Mesenchymal stem cell (in vitro differentiated cells and primary cell): ENCODE measurements around the gene TNFAIP2.

Experiments used
- DNase-seq: peaks from one replicate; pipeline ENCODE4 v3.0.0-alpha.2; 2013
- H2AFZ ChIP-seq: one replicate; pipeline ENCODE4 v1.6.1; 2013; ENCODE audit warnings: low read depth, mild to moderate bottlenecking, control low read depth, inconsistent platforms, low read length, moderate library complexity
- H2AK5ac ChIP-seq: 2 replicates; pipeline ENCODE4 v1.6.1; 2013; ENCODE audit warnings: low read length, moderate library complexity, mild to moderate bottlenecking, inconsistent platforms; ENCODE audit not compliant: severe bottlenecking
- H2BK120ac ChIP-seq: one replicate; pipeline ENCODE4 v1.6.1; 2013; ENCODE audit warnings: low read depth, mild to moderate bottlenecking, inconsistent platforms, low read length, moderate library complexity
- H2BK12ac ChIP-seq, 2 experiments: one replicate each; pipeline ENCODE4 v1.6.1; 2013; ENCODE audit warnings: inconsistent platforms in 2 of 2, low read length in 2 of 2, mild to moderate bottlenecking in 2 of 2, moderate library complexity in 2 of 2, control low read depth in 1 of 2
- H2BK15ac ChIP-seq: one replicate; pipeline ENCODE4 v1.6.1; 2013; ENCODE audit warnings: mild to moderate bottlenecking, low read depth, inconsistent platforms; ENCODE audit not compliant: poor library complexity, severe bottlenecking
- H2BK5ac ChIP-seq: 2 replicates; pipeline ENCODE4 v1.6.1; 2013; ENCODE audit warnings: low read depth, mild to moderate bottlenecking, low read length, control low read depth, inconsistent platforms; ENCODE audit not compliant: poor library complexity, severe bottlenecking
- H3K14ac ChIP-seq, 2 experiments: one replicate each; pipeline ENCODE4 v1.6.1; 2013; ENCODE audit warnings: inconsistent platforms in 2 of 2, low read length in 2 of 2, control low read depth in 1 of 2, mild to moderate bottlenecking in 1 of 2, moderate library complexity in 1 of 2
- H3K18ac ChIP-seq, 2 experiments: one replicate each; pipeline ENCODE4 v1.6.1; 2013; ENCODE audit warnings: inconsistent platforms in 2 of 2, low read length in 2 of 2, control low read depth in 1 of 2, low read depth in 1 of 2, mild to moderate bottlenecking in 1 of 2
- H3K23ac ChIP-seq, 2 experiments: one replicate each; pipeline ENCODE4 v1.6.1; 2013; ENCODE audit warnings: inconsistent platforms in 2 of 2, low read length in 2 of 2, mild to moderate bottlenecking in 2 of 2, moderate library complexity in 2 of 2, control low read depth in 1 of 2
- H3K27ac ChIP-seq: 2 replicates; pipeline ENCODE4 v1.5.1; 2013; ENCODE audit warnings: mild to moderate bottlenecking, moderate library complexity, low read length, control low read depth, inconsistent platforms; ENCODE audit not compliant: poor library complexity, severe bottlenecking
- H3K27me3 ChIP-seq, 2 experiments: 2 replicates each; pipeline versions ENCODE4 v1.6.1 to v1.7.0; 2013; ENCODE audit warnings: low read length in 2 of 2, mild to moderate bottlenecking in 2 of 2, moderate library complexity in 2 of 2, control low read depth in 1 of 2, inconsistent platforms in 1 of 2; ENCODE audit not compliant: control insufficient read depth in 1 of 2, insufficient read depth in 1 of 2
- H3K36me3 ChIP-seq, 2 experiments: 2 replicates each; pipeline versions ENCODE4 v1.6.1 to v1.7.0; 2013; ENCODE audit warnings: low read length in 2 of 2, control low read depth in 1 of 2, inconsistent platforms in 1 of 2, low read depth in 1 of 2, mild to moderate bottlenecking in 1 of 2; ENCODE audit not compliant: insufficient read depth in 2 of 2, control insufficient read depth in 1 of 2
- H3K4ac ChIP-seq, 2 experiments: one replicate each; pipeline ENCODE4 v1.6.1; 2013; ENCODE audit warnings: inconsistent platforms in 2 of 2, low read length in 2 of 2, mild to moderate bottlenecking in 2 of 2, moderate library complexity in 2 of 2, control low read depth in 1 of 2, low read depth in 1 of 2
- H3K4me1 ChIP-seq: 2 replicates; pipeline ENCODE4 v1.6.1; 2013; ENCODE audit warnings: low read depth, low read length, control low read depth; ENCODE audit not compliant: control insufficient read depth, insufficient read depth
- H3K4me2 ChIP-seq: 2 replicates; pipeline ENCODE4 v1.6.1; 2013; ENCODE audit warnings: low read length, mild to moderate bottlenecking, inconsistent platforms; ENCODE audit not compliant: poor library complexity, severe bottlenecking
- H3K4me3 ChIP-seq, 2 experiments: 2 replicates each; pipeline versions ENCODE4 v1.5.1 to v1.7.0; 2013; ENCODE audit warnings: low read length in 2 of 2, mild to moderate bottlenecking in 2 of 2, control low read depth in 1 of 2, low read depth in 1 of 2; ENCODE audit not compliant: insufficient read depth in 1 of 2
- H3K79me1 ChIP-seq: replicated peaks from 2 replicates; pipeline ENCODE4 v1.6.1; 2013; ENCODE audit warnings: mild to moderate bottlenecking, control low read depth, low read length, inconsistent platforms; ENCODE audit not compliant: poor library complexity, severe bottlenecking
- H3K9ac ChIP-seq: 2 replicates; pipeline ENCODE4 v1.7.0; 2013; ENCODE audit warnings: mild to moderate bottlenecking, low read length, moderate library complexity
- H3K9me3 ChIP-seq: 2 replicates; pipeline ENCODE4 v1.7.0; 2013; ENCODE audit warnings: mild to moderate bottlenecking, low read length; ENCODE audit not compliant: control insufficient read depth
- H4K8ac ChIP-seq: one replicate; pipeline ENCODE4 v1.6.1; 2013; ENCODE audit warnings: inconsistent platforms, mild to moderate bottlenecking, low read length, moderate library complexity
- H4K91ac ChIP-seq: one replicate; pipeline ENCODE4 v1.6.1; 2013; ENCODE audit warnings: mild to moderate bottlenecking, low read length, inconsistent platforms
- WGBS: methylation state at CpG from one replicate; pipeline ENCODE4 v1.1.7; 2013; ENCODE audit warnings: mixed read lengths; 5-methylcytosine and 5-hydroxymethylcytosine counted together

TNFAIP2 gene

GRCh38 chr14:103138301-103139131, 15.3 kb downstream of the TNFAIP2 start:
- no peak for DNase-seq
- H3K18ac ChIP-seq = peak overlapping the region; percentile 25 to 26
- no peak overlapping the region for H3K27ac ChIP-seq
- H3K14ac ChIP-seq = no peak overlapping the region
- H3K4me3 ChIP-seq = no peak overlapping the region
- H2BK15ac ChIP-seq = peak overlapping the region; percentile 73
- peak overlapping the region; percentile 8 for H2AFZ ChIP-seq
- H2AK5ac ChIP-seq = peak overlapping the region; percentile 58
- peak overlapping the region in 1 of 2 experiments; percentile 35 for H3K23ac ChIP-seq
- peak overlapping the region; percentile 16 for H4K91ac ChIP-seq
- H3K36me3 ChIP-seq = peaks cover 26 to 29% of the 10 kb centered on the region in 2 experiments
- WGBS = 44% methylated on average over 66 of the region's 66 CpGs
- H2BK5ac ChIP-seq = no peak overlapping the region
- H3K9me3 ChIP-seq = no peaks in the 10 kb centered on the region
- H3K4me1 ChIP-seq = peaks cover 45% of the 10 kb centered on the region
- H2BK120ac ChIP-seq = peak overlapping the region; percentile 67
- H4K8ac ChIP-seq = peak overlapping the region; percentile 54
- H3K9ac ChIP-seq = no peak overlapping the region
- H3K79me1 ChIP-seq = peaks cover 3% of the 10 kb centered on the region
- H3K4ac ChIP-seq = peak overlapping the region in 1 of 2 experiments; percentile 3
- peak overlapping the region; percentile 8 for H3K4me2 ChIP-seq
- H3K27me3 ChIP-seq = peaks cover 0 to 4% of the 10 kb centered on the region in 2 experiments
- H2BK12ac ChIP-seq = peak overlapping the region in 1 of 2 experiments; percentile 59

DNA sequence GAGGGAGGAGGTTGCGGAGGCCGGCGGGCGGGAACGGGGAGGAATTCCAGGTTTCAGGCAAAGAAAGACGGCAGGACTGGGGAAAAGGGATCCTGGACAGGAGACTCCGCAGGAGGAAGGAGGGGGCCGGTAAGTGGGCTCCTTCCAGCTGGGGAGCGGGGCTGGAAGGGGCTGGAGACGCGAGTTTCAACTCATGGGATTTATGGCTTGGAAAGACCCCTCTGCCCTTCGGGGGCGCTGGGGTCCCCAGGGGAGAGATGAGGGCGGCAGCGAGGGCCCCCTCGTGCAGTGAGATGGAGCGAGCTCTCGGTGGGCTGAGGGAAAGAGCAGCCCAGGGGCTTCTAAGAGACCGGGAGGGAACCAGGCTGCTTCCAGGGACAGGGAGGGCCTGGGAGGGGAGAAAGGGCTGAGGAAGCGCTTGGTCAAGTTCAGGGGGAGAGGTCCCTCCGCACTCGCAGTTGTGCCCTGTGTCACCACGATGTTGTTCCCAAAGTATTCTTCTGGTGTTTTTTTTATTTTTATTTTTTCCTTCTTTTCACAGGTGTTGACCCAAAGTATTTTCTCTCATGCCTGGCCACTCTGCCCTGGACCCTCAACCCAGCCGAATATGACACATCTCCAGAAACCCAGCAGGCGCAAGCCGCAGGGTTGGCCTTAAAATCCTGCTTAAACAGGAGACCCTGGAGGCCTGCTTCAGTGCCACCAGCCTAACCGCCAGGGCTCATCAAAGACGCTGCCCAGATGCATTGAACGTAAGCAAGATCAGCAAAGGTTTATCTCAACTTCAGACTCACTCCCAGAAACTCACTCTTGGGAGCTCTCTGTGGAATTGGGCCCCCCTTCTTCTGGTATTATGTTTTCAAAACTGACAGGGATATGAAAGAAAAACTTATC, 16.1 kb downstream of the TNFAIP2 start:
- no peak overlapping the region for H3K27ac ChIP-seq
- H2BK12ac ChIP-seq = peak overlapping the region in 1 of 2 experiments; percentile 15
- no peak overlapping the region for H3K4ac ChIP-seq
- no peak for DNase-seq
- no peak overlapping the region for H4K91ac ChIP-seq
- peak overlapping the region; percentile 31 for H2BK15ac ChIP-seq
- no peak overlapping the region for H2BK5ac ChIP-seq
- H3K4me3 ChIP-seq = no peak overlapping the region
- peak overlapping the region; percentile 25 to 26 for H3K18ac ChIP-seq
- no peak overlapping the region for H3K14ac ChIP-seq
- no peaks in the 10 kb centered on the region for H3K9me3 ChIP-seq
- peaks cover 0 to 4% of the 10 kb centered on the region in 2 experiments for H3K27me3 ChIP-seq
- H3K9ac ChIP-seq = no peak overlapping the region
- H2AFZ ChIP-seq = no peak overlapping the region
- WGBS = 34% methylated on average over 27 of the region's 29 CpGs
- peak overlapping the region; percentile 54 for H4K8ac ChIP-seq
- peaks cover 3% of the 10 kb centered on the region for H3K79me1 ChIP-seq
- H3K4me1 ChIP-seq = peaks cover 43% of the 10 kb centered on the region
- no peak overlapping the region for H3K23ac ChIP-seq
- peaks cover 17 to 21% of the 10 kb centered on the region in 2 experiments for H3K36me3 ChIP-seq
- peak overlapping the region; percentile 8 for H3K4me2 ChIP-seq
- H2BK120ac ChIP-seq = peak overlapping the region; percentile 67
- peak overlapping the region; percentile 16 for H2AK5ac ChIP-seq

DNA sequence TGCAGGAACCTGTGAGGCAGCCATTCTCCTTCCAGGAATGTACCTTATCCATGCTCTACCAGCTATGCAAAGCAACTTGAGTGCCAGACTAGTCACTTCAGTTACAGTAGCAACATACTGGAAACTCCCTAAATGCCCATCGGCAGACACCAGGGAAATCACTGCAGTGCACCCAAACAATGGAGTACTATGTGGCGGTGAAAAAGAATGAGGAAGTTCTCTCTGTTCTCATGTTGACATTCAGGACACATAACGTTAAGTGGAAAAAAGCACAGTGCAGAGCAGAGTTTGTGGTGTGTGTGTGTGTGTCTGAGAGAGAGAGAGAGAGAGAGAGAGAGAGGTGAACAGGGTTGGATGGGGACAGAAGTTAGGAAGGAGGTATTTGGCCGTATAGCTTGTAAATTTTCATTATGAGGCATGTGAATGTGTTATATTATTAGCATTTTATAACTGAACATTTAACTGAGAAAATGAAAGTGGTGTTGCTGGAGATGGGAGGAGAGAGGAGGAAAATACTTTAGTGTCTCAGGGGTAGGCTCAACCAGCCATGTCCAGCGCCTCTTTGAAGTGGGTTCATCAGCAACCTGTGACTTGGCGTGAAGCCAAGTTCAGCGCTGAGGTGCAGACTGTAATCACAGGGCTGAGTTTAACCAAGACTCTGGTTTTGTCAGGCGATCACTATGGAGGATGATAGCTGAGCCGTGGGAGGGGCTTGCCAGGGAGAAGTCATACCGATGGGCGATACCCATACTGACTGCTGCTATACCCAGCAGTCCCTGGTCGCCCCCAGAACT, 17.3 kb downstream of the TNFAIP2 start:
- WGBS = 72% methylated on average over 11 of the region's 12 CpGs
- Histone ChIP-seq H3K9ac (no peak overlapping the region), H3K4me1 (peaks cover 38% of the 10 kb centered on the region), H3K14ac (no peak overlapping the region), H2BK12ac (no peak overlapping the region), H3K79me1 (no peaks in the 10 kb centered on the region), H3K23ac (no peak overlapping the region), H3K4ac (no peak overlapping the region), H2BK5ac (no peak overlapping the region), H3K9me3 (no peaks in the 10 kb centered on the region), H2BK120ac (no peak overlapping the region), H2BK15ac (no peak overlapping the region), H3K27ac (no peak overlapping the region), H4K8ac (no peak overlapping the region), H3K36me3 (peaks cover 6 to 10% of the 10 kb centered on the region in 2 experiments), H2AK5ac (peak overlapping the region; percentile 50), H3K18ac (no peak overlapping the region), H2AFZ (no peak overlapping the region), H3K27me3 (peaks cover 0 to 4% of the 10 kb centered on the region in 2 experiments), H3K4me3 (no peak overlapping the region), H3K4me2 (no peak overlapping the region), H4K91ac (no peak overlapping the region)
- no peak for DNase-seq
